Naive thymus-derived CD4-positive, alpha-beta T cell (primary cell): ENCODE measurements around the gene IL33. TPM values are rescaled to one million over a fixed set of nuclear protein-coding genes. Genes with fewer than 3 reads are reported as not detected.

ENCODE experiments used
- ATAC-seq: fragments of 150-1000 bp; cut with Tn5 transposase; 2 replicates; pipeline ENCODE4 v1.10.0; 2021; ENCODE audit warnings: mild to moderate bottlenecking, moderate library complexity
- CTCF ChIA-PET: fragments of 350-600 bp; sonication (Branson Sonifier 250); formaldehyde crosslinking; loops from one replicate; lab custom pipeline; 2021; ENCODE audit warnings: antibody characterized with exemption; lab: Charles Lee
- POLR2A ChIA-PET: fragments of 350-600 bp; sonication (Branson Sonifier 250); formaldehyde crosslinking; loops from one replicate; lab custom pipeline; 2021; ENCODE audit warnings: antibody characterized with exemption, inconsistent platforms; lab: Charles Lee
- DNase-seq, 9 donors: peaks; one replicate each; pipeline versions ENCODE4 v3.0.0 to v3.0.0-alpha.2; 2020 to 2022; ENCODE audit warnings: mixed read lengths in 1 of 9
- H3K27ac ChIP-seq: one replicate; pipeline ENCODE4 v1.7.0; 2013; ENCODE audit warnings: mild to moderate bottlenecking, low read depth, low read length, moderate library complexity
- H3K27me3 ChIP-seq, 2 donors: one replicate each; pipeline ENCODE4 v1.7.0; 2013; ENCODE audit warnings: low read length in 2 of 2, mild to moderate bottlenecking in 2 of 2, moderate library complexity in 2 of 2; ENCODE audit not compliant: control insufficient read depth in 2 of 2, insufficient read depth in 2 of 2
- H3K36me3 ChIP-seq, 3 experiments: 1 replicate in 2 of 3; 2 replicates in 1 of 3; pipeline ENCODE4 v1.7.0; 2013; ENCODE audit warnings: low read length in 3 of 3, mild to moderate bottlenecking in 3 of 3, moderate library complexity in 1 of 3; ENCODE audit not compliant: insufficient read depth in 3 of 3, control insufficient read depth in 2 of 3
- H3K4me1 ChIP-seq, 2 donors: one replicate each; pipeline ENCODE4 v1.7.0; 2013; ENCODE audit warnings: low read length in 2 of 2, mild to moderate bottlenecking in 2 of 2, moderate library complexity in 1 of 2; ENCODE audit not compliant: control insufficient read depth in 2 of 2, insufficient read depth in 2 of 2
- H3K4me3 ChIP-seq: 2 replicates; pipeline ENCODE4 v1.7.0; 2013; ENCODE audit warnings: mild to moderate bottlenecking, low read length
- H3K9me3 ChIP-seq, 3 experiments: 1 replicate in 2 of 3; 2 replicates in 1 of 3; pipeline ENCODE4 v1.7.0; 2013; ENCODE audit warnings: low read length in 3 of 3; ENCODE audit not compliant: control insufficient read depth in 2 of 3
- H3K27ac Mint-ChIP-seq, 9 donors: one replicate each; pipeline ENCODE4 v1.8.0; 2020 to 2022; ENCODE audit warnings: mixed read lengths in 9 of 9, mild to moderate bottlenecking in 8 of 9, moderate library complexity in 5 of 9, inconsistent platforms in 2 of 9
- H3K27me3 Mint-ChIP-seq, 5 donors: one replicate each; pipeline ENCODE4 v1.8.0; 2021 to 2022; ENCODE audit warnings: mixed read lengths in 5 of 5, mild to moderate bottlenecking in 1 of 5
- H3K36me3 Mint-ChIP-seq, 5 donors: one replicate each; pipeline ENCODE4 v1.8.0; 2020 to 2022; ENCODE audit warnings: mixed read lengths in 5 of 5, mild to moderate bottlenecking in 3 of 5, inconsistent platforms in 1 of 5
- H3K4me1 Mint-ChIP-seq, 7 donors: one replicate each; pipeline ENCODE4 v1.8.0; 2020 to 2022; ENCODE audit warnings: mixed read lengths in 7 of 7, mild to moderate bottlenecking in 3 of 7, inconsistent platforms in 1 of 7
- H3K4me3 Mint-ChIP-seq, 10 donors: one replicate each; pipeline ENCODE4 v1.8.0; 2020 to 2022; ENCODE audit warnings: mild to moderate bottlenecking in 10 of 10, mixed read lengths in 10 of 10, moderate library complexity in 6 of 10, inconsistent platforms in 2 of 10
- H3K9me3 Mint-ChIP-seq, 11 donors: one replicate each; pipeline ENCODE4 v1.8.0; 2020 to 2022; ENCODE audit warnings: mixed read lengths in 11 of 11, mild to moderate bottlenecking in 4 of 11, inconsistent platforms in 1 of 11, moderate library complexity in 1 of 11
- intact Hi-C, 2 donors: fragments of 100-400 bp; cut with micrococcal nuclease; formaldehyde crosslinking; loops; one replicate each; pipeline ENCODE4 v1.15.1; 2023
- polyA plus RNA-seq, 2 donors: library from polyadenylated mRNA; unstranded; fragments of 300-500 nt; fragmentation: Illumina TruSeq; gene quantifications; one replicate each; pipeline ENCODE4 v1.2.3, GENCODE V29; 2021
- total RNA-seq, 6 experiments: library from RNA in 5 of 6; stranded (reverse) in 5 of 6; gene quantifications; 1 replicate in 5 of 6; 2 replicates in 1 of 6; pipeline ENCODE4 v1.2.3 and lab custom pipeline; 2021 to 2026

The IL33 gene
- total and polyA plus RNA-seq, 7 experiments from 2014 or later, result not detected

DNA sequence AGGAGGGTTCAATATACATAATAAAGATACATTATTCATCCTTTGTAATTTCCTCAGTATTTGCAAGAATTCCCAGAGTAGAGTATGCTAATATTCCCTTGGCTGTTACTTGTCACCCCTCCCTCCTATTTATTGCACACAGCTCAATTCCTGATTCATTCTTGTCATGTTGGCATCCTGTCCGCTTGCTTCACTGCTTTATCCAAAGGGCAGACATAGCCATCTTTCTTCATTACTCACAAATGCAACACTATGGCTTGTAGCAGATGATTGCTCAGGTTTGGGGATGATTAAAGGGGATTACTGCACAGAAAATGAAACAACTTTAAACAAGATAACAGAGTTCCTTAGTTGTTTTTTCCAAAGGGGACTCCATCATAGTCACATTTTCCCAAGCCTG is 1.2 kb upstream of the IL33 start:
- Mint-ChIP-seq H3K27ac (peak overlapping the region in 1 of 9 donors; percentile 41), H3K4me3 (no peak overlapping the region), H3K4me1 (no peaks in the 10 kb centered on the region), H3K9me3 (peaks cover 8 to 30% (median 14%) of the 10 kb centered on the region in 11 donors), H3K36me3 (peaks cover 0 to 3% (median 0%) of the 10 kb centered on the region in 5 donors), H3K27me3 (peaks cover 17 to 44% (median 28%) of the 10 kb centered on the region in 5 donors)
- intact Hi-C loops, result no loop called here
- POLR2A ChIA-PET, result no interaction called here
- Histone ChIP-seq H3K36me3 (no peaks in the 10 kb centered on the region), H3K27me3 (no peaks in the 10 kb centered on the region), H3K27ac (no peak overlapping the region), H3K9me3 (peaks cover 0 to 16% (median 0%) of the 10 kb centered on the region in 3 experiments), H3K4me3 (no peak overlapping the region), H3K4me1 (no peaks in the 10 kb centered on the region)
- no peak for ATAC-seq
- CTCF ChIA-PET, result no interaction called here
- no peak for DNase-seq

DNA sequence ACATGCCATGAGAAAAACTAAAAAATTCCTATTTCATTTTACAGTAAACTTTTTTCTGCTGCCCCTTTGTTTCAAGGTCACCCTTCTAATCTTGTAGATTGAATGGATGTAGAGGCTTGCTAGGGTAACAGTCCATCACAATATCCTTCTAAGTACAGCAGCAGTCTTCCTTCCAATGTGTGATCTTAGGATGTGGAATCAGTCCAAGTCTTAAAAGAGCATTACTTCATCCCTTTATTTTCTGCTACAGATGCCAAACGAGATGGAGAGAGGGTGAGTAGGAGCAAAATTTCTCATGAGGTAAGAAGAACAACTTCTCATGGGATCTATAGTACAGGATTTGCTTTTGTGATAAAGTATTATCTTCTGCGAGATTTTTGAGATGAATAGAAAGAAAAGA is 704 bp upstream of the IL33 start:
- Histone ChIP-seq H3K4me1 (no peaks in the 10 kb centered on the region), H3K9me3 (peaks cover 0 to 12% (median 0%) of the 10 kb centered on the region in 3 experiments), H3K4me3 (no peak overlapping the region), H3K27ac (no peak overlapping the region), H3K27me3 (no peaks in the 10 kb centered on the region), H3K36me3 (no peaks in the 10 kb centered on the region)
- peaks cover 5 to 25% (median 12%) of the 10 kb centered on the region in 11 donors for H3K9me3 Mint-ChIP-seq
- intact Hi-C loops, result no loop called here
- ATAC-seq (no peak), DNase-seq (no peak)
- H3K4me1 Mint-ChIP-seq, result no peaks in the 10 kb centered on the region
- no peak overlapping the region for H3K4me3 Mint-ChIP-seq
- POLR2A ChIA-PET, result no interaction called here
- no peak overlapping the region for H3K27ac Mint-ChIP-seq
- CTCF ChIA-PET, result no interaction called here
- peaks cover 17 to 44% (median 29%) of the 10 kb centered on the region in 5 donors for H3K27me3 Mint-ChIP-seq
- H3K36me3 Mint-ChIP-seq, result peaks cover 0 to 3% (median 0%) of the 10 kb centered on the region in 5 donors

DNA sequence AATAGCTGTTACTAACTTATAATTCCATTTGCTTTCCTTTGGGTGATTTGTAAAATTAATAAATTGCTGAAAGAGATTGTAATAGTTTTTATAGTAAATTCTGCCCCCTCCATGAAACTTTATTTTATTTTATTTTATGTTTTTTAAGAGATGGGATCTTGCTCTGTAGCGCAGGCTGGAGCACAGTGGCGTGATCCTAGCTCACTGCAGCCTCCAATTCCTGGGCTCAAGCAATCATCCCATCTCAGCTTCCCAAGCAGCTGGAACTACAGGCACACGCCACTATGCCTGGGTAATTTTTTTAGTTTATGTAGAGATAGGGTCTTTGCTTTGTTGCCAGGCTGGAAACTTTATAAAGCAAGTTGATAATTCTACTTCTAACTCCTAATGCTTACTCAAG is 395 bp downstream of the IL33 start:
- Mint-ChIP-seq H3K9me3 (peaks cover 0 to 14% (median 6%) of the 10 kb centered on the region in 11 donors), H3K27ac (no peak overlapping the region), H3K4me1 (no peaks in the 10 kb centered on the region), H3K27me3 (peaks cover 17 to 50% (median 34%) of the 10 kb centered on the region in 5 donors), H3K36me3 (no peaks in the 10 kb centered on the region), H3K4me3 (no peak overlapping the region)
- CTCF ChIA-PET, result no interaction called here
- Histone ChIP-seq H3K27ac (no peak overlapping the region), H3K9me3 (peaks cover 0 to 2% (median 0%) of the 10 kb centered on the region in 3 experiments), H3K4me3 (no peak overlapping the region), H3K36me3 (no peaks in the 10 kb centered on the region), H3K4me1 (no peaks in the 10 kb centered on the region), H3K27me3 (no peaks in the 10 kb centered on the region)
- intact Hi-C loops, result no loop called here
- POLR2A ChIA-PET, result no interaction called here
- ATAC-seq (no peak), DNase-seq (no peak)

DNA sequence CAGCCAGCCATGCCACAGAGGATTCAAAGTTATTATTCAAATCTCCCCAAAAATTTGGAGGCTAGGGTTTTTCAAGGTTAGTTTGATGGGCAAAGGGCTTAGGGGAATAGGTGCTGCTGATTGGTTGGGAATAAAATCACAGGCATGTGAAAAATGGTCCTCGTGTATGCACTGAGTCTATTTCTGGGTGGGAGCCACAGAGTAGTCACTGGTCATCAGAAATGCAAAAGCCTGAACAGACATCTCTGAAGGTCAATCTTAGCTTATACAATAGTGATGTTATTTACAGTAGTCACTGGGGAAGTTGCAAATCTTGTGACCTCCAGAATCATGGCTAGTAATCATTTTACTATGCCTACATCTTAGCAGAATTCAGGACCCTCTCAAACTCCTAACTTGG is 1.3 kb downstream of the IL33 start:
- Mint-ChIP-seq H3K36me3 (no peaks in the 10 kb centered on the region), H3K27me3 (peaks cover 19 to 50% (median 34%) of the 10 kb centered on the region in 5 donors), H3K9me3 (peaks cover 0 to 9% (median 2%) of the 10 kb centered on the region in 11 donors), H3K27ac (no peak overlapping the region), H3K4me1 (no peaks in the 10 kb centered on the region), H3K4me3 (no peak overlapping the region)
- CTCF ChIA-PET, result no interaction called here
- no peak overlapping the region for H3K4me3 ChIP-seq
- H3K27ac ChIP-seq, result no peak overlapping the region
- intact Hi-C loops, result no loop called here
- no peak for ATAC-seq
- no peaks in the 10 kb centered on the region for H3K9me3 ChIP-seq
- POLR2A ChIA-PET, result no interaction called here
- no peak for DNase-seq
- no peaks in the 10 kb centered on the region for H3K27me3 ChIP-seq
- no peaks in the 10 kb centered on the region for H3K4me1 ChIP-seq
- no peaks in the 10 kb centered on the region for H3K36me3 ChIP-seq

DNA sequence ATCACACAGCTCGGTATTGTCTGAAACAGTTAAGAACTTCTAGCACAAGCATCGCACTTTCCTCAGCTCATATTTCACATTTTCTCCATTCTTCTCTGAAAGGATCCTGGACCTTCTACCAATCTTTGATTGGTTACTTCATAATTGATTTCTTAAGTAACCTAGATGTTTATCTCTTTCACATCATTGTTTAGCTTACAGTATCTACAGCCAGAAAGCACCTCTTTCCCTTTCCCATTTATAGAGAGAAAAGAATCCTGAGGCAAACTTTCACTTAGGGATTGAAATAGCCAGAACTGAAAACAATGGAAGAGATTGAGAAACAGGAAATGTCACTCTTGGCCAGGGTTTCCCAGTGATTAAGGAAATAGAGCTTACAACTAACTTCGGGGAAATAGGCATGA is 2.5 kb downstream of the IL33 start:
- intact Hi-C loops, result no loop called here
- no peak overlapping the region for H3K4me3 ChIP-seq
- H3K4me1 ChIP-seq, result no peaks in the 10 kb centered on the region
- Mint-ChIP-seq H3K9me3 (peaks cover 0 to 1% (median 0%) of the 10 kb centered on the region in 11 donors), H3K36me3 (no peaks in the 10 kb centered on the region), H3K4me3 (no peak overlapping the region), H3K27ac (no peak overlapping the region), H3K4me1 (no peaks in the 10 kb centered on the region), H3K27me3 (peaks cover 20 to 38% (median 28%) of the 10 kb centered on the region in 5 donors)
- H3K9me3 ChIP-seq, result no peaks in the 10 kb centered on the region
- H3K36me3 ChIP-seq, result no peaks in the 10 kb centered on the region
- DNase-seq, result no peak
- ChIA-PET CTCF (no interaction called here), POLR2A (interaction anchor here (0.6 kb wide), 1 partner anchor 1759 kb away, joined by 4 read pairs; no protein-coding TSS in a partner anchor)
- H3K27ac ChIP-seq, result no peak overlapping the region
- no peak for ATAC-seq
- no peaks in the 10 kb centered on the region for H3K27me3 ChIP-seq

DNA sequence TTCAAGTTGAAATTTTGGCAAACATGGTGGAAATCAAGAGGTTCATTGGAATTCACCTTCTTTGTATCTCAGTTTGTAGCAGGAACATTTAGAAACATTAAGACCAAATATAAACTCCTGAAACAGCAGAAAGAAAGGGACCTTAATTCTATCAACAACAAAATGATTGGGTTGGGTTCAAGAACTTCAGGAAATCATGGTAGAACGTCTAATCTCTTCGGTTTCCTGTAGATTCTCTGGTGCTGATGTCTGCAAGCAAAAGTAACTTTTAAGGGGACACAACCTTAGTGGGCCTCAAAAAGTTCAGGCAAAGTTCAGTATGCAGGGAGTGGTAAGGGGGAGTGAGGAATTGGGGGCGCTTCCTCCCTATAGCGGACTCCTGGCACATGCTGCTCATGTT is 3.4 kb downstream of the IL33 start:
- Mint-ChIP-seq H3K27me3 (peaks cover 20 to 37% (median 25%) of the 10 kb centered on the region in 5 donors), H3K27ac (no peak overlapping the region), H3K9me3 (peaks cover 0 to 1% (median 0%) of the 10 kb centered on the region in 11 donors), H3K4me3 (no peak overlapping the region), H3K4me1 (no peaks in the 10 kb centered on the region), H3K36me3 (no peaks in the 10 kb centered on the region)
- no peaks in the 10 kb centered on the region for H3K27me3 ChIP-seq
- no peaks in the 10 kb centered on the region for H3K9me3 ChIP-seq
- H3K27ac ChIP-seq, result no peak overlapping the region
- ATAC-seq (no peak), DNase-seq (no peak)
- no peaks in the 10 kb centered on the region for H3K36me3 ChIP-seq
- no peaks in the 10 kb centered on the region for H3K4me1 ChIP-seq
- CTCF ChIA-PET, result no interaction called here
- H3K4me3 ChIP-seq, result no peak overlapping the region
- POLR2A ChIA-PET, result no interaction called here
- intact Hi-C loops, result no loop called here

DNA sequence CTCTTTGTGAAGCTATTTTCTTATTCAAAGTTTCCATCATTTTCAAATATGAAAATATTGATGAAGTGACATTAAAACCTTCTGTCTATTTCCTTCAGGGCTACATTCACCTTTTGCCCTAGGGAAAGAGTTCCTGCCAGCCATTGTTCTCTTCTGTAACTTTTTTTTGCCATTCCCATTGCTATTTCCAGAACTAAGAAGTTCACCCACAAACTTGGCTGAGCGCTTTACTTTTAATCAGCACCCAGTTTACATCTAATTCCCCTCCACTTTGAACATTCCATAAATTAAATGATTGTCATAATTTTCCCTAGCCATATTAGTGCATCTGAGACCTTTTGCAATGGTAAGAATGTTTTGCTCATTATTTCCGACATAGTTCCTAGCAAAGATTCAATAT is 4.4 kb downstream of the IL33 start:
- H3K4me1 ChIP-seq, result no peaks in the 10 kb centered on the region
- no peak overlapping the region for H3K27ac Mint-ChIP-seq
- POLR2A ChIA-PET, result no interaction called here
- ATAC-seq, result no peak
- H3K9me3 ChIP-seq, result no peaks in the 10 kb centered on the region
- no peak for DNase-seq
- CTCF ChIA-PET, result no interaction called here
- no peaks in the 10 kb centered on the region for H3K36me3 ChIP-seq
- H3K9me3 Mint-ChIP-seq, result no peaks in the 10 kb centered on the region
- no peaks in the 10 kb centered on the region for H3K27me3 ChIP-seq
- H3K27me3 Mint-ChIP-seq, result peaks cover 18 to 34% (median 22%) of the 10 kb centered on the region in 5 donors
- intact Hi-C loops, result no loop called here
- no peaks in the 10 kb centered on the region for H3K36me3 Mint-ChIP-seq
- H3K27ac ChIP-seq, result no peak overlapping the region
- no peak overlapping the region for H3K4me3 ChIP-seq
- H3K4me1 Mint-ChIP-seq, result no peaks in the 10 kb centered on the region
- no peak overlapping the region for H3K4me3 Mint-ChIP-seq
